ENCODE measurements around the gene PTPN14.

The PTPN14 gene

DNA sequence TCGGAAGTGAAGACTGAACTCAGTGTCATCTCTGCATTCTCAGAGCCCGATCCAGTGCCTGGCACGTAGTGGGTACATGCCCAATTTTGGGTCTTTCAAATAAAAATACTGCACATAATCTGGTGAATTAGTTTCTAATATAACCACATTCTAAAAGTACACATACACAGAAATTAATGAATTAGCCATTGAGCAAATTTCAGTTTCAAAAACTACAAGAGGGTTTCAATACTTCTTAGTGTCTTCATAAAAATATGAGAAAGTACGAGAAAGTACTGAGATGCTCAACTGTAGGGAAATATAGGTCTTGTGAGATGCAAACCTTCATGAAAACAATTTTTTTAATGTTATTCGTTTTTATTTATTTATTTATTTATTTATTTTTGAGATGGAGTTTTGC lies 183.6 kb downstream of the PTPN14 start:
- POLR2A ChIA-PET = no interaction called here
- CTCF ChIA-PET = no interaction called here
- no peak for TF ChIP-seq FOXA1 (IDR thresholded peaks at IDR 0.05)
- TF ChIP-seq L3MBTL2 (conservative IDR thresholded peaks at IDR 0.05) = no peak
- no peak for TF ChIP-seq BHLHE40 (IDR thresholded peaks at IDR 0.05; ENCODE audit: borderline replicate concordance)
- no peak for TF ChIP-seq SUZ12 (IDR thresholded peaks at IDR 0.05)
- no peak for TF ChIP-seq CTBP1 (IDR thresholded peaks at IDR 0.05; ENCODE audit: borderline replicate concordance)
- no peak for TF ChIP-seq FOXM1 (IDR thresholded peaks at IDR 0.05; ENCODE audit: borderline replicate concordance)
- no peak for TF ChIP-seq SP1 (IDR thresholded peaks at IDR 0.05)
- no peak for TF ChIP-seq PKNOX1 (IDR thresholded peaks at IDR 0.05)
- TF ChIP-seq HDGF (IDR thresholded peaks at IDR 0.05; ENCODE audit: borderline replicate concordance) = no peak
- TF ChIP-seq LEF1 (IDR thresholded peaks at IDR 0.05; ENCODE audit: borderline replicate concordance) = no peak
- no peak for TF ChIP-seq TARDBP (IDR thresholded peaks at IDR 0.05)
- TF ChIP-seq ARNT (IDR thresholded peaks at IDR 0.05) = no peak
- TF ChIP-seq NFRKB (IDR thresholded peaks at IDR 0.05) = no peak
- no peak for DNase-seq (ENCODE audit: extremely low spot score)

- POLR2A ChIA-PET = no interaction called here
- no peak for DNase-seq (ENCODE audit: extremely low spot score)
- TF ChIP-seq LEF1 (IDR thresholded peaks at IDR 0.05; ENCODE audit: borderline replicate concordance) (no peak), HDGF (IDR thresholded peaks at IDR 0.05; ENCODE audit: borderline replicate concordance) (no peak), ELF4 (IDR thresholded peaks at IDR 0.05) (no peak), TARDBP (IDR thresholded peaks at IDR 0.05) (no peak), NFRKB (IDR thresholded peaks at IDR 0.05) (no peak), L3MBTL2 (conservative IDR thresholded peaks at IDR 0.05) (no peak)
- CTCF ChIA-PET = no interaction called here
Measured at GRCh38 chr1:214364786-214365295, 186.6 kb downstream of the PTPN14 start.

GRCh38 chr1:214364386-214364785 lies 187.0 kb downstream of the PTPN14 start:
- POLR2A ChIA-PET = no interaction called here
- no peak for TF ChIP-seq ARNT (IDR thresholded peaks at IDR 0.05)
- no peak for TF ChIP-seq FOXK2 (IDR thresholded peaks at IDR 0.05)
- no peak for TF ChIP-seq NFRKB (IDR thresholded peaks at IDR 0.05)
- no peak for TF ChIP-seq CTBP1 (IDR thresholded peaks at IDR 0.05; ENCODE audit: borderline replicate concordance)
- TF ChIP-seq BHLHE40 (IDR thresholded peaks at IDR 0.05; ENCODE audit: borderline replicate concordance) = no peak
- TF ChIP-seq SUZ12 (IDR thresholded peaks at IDR 0.05) = no peak
- no peak for TF ChIP-seq L3MBTL2 (conservative IDR thresholded peaks at IDR 0.05)
- TF ChIP-seq ZNF384 (IDR thresholded peaks at IDR 0.05) = no peak
- no peak for TF ChIP-seq TARDBP (IDR thresholded peaks at IDR 0.05)
- no peak for TF ChIP-seq HDGF (IDR thresholded peaks at IDR 0.05; ENCODE audit: borderline replicate concordance)
- TF ChIP-seq PKNOX1 (IDR thresholded peaks at IDR 0.05) = no peak
- no peak for TF ChIP-seq LEF1 (IDR thresholded peaks at IDR 0.05; ENCODE audit: borderline replicate concordance)
- no peak for TF ChIP-seq ELF4 (IDR thresholded peaks at IDR 0.05)
- no peak for TF ChIP-seq SP1 (IDR thresholded peaks at IDR 0.05)
- no peak for TF ChIP-seq FOXA1 (IDR thresholded peaks at IDR 0.05)
- TF ChIP-seq FOXM1 (IDR thresholded peaks at IDR 0.05; ENCODE audit: borderline replicate concordance) = no peak

DNA sequence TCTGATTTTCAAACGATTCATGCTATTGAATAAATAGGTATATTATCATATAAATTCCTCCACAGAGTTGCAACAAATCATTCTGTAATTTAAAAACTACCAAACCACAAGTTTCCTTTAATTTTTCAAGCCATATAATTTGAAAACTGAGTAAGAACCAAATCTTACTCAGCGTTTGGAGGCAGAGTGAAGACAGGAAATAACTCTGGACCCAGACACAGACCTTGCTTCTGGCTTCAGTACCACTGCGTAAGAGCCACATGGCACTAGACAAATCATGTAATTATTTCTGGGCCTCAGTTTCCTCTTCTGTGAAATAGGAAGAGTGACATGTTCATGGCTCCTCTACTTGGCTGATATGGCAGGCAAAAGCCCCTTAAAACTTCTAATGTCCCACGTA lies 188.0 kb downstream of the PTPN14 start:
- TF ChIP-seq SP1 (IDR thresholded peaks at IDR 0.05) (no peak), NFRKB (IDR thresholded peaks at IDR 0.05) (no peak), ARNT (IDR thresholded peaks at IDR 0.05) (no peak), L3MBTL2 (conservative IDR thresholded peaks at IDR 0.05) (no peak), FOXK2 (IDR thresholded peaks at IDR 0.05) (no peak), HDGF (IDR thresholded peaks at IDR 0.05; ENCODE audit: borderline replicate concordance) (no peak), CTBP1 (IDR thresholded peaks at IDR 0.05; ENCODE audit: borderline replicate concordance) (no peak), TARDBP (IDR thresholded peaks at IDR 0.05) (no peak), PKNOX1 (IDR thresholded peaks at IDR 0.05) (no peak)
- ChIA-PET POLR2A (no interaction called here), CTCF (no interaction called here)
- no peak for DNase-seq (ENCODE audit: extremely low spot score)

More at GRCh38 chr1:214364386-214364785, 187.0 kb downstream of the PTPN14 start:
- CTCF ChIA-PET = no interaction called here
- DNase-seq (ENCODE audit: extremely low spot score) = no peak

- TF ChIP-seq ELF4 (IDR thresholded peaks at IDR 0.05) (no peak), ARNT (IDR thresholded peaks at IDR 0.05) (no peak), ZNF384 (IDR thresholded peaks at IDR 0.05) (no peak), L3MBTL2 (conservative IDR thresholded peaks at IDR 0.05) (no peak), PKNOX1 (IDR thresholded peaks at IDR 0.05) (no peak), BHLHE40 (IDR thresholded peaks at IDR 0.05; ENCODE audit: borderline replicate concordance) (no peak), SUZ12 (IDR thresholded peaks at IDR 0.05) (no peak), CTBP1 (IDR thresholded peaks at IDR 0.05; ENCODE audit: borderline replicate concordance) (no peak), TARDBP (IDR thresholded peaks at IDR 0.05) (no peak), NFRKB (IDR thresholded peaks at IDR 0.05) (no peak), LEF1 (IDR thresholded peaks at IDR 0.05; ENCODE audit: borderline replicate concordance) (no peak), FOXM1 (IDR thresholded peaks at IDR 0.05; ENCODE audit: borderline replicate concordance) (no peak), SP1 (IDR thresholded peaks at IDR 0.05) (no peak), FOXA1 (IDR thresholded peaks at IDR 0.05) (no peak), HDGF (IDR thresholded peaks at IDR 0.05; ENCODE audit: borderline replicate concordance) (no peak), FOXK2 (IDR thresholded peaks at IDR 0.05) (no peak)
- DNase-seq (ENCODE audit: extremely low spot score) = no peak
- ChIA-PET CTCF (no interaction called here), POLR2A (no interaction called here)
Measured at GRCh38 chr1:214362188-214362882, 189.1 kb downstream of the PTPN14 start.
